MM.1S (cell line): Measurements from ENCODE around the gene NEUROD4.
"Not testable (repeated sequence)": the region's sequence is repeated elsewhere in the genome, so short reads cannot be mapped to it uniquely, and the experiment has no call there.

Source experiments
- DNase-seq: peaks from one replicate; pipeline ENCODE4 v3.0.0-alpha.2; 2015
- H2AFZ ChIP-seq: fragments of 300-600 bp; sonication (generic); 2 replicates; pipeline ENCODE4 v1.6.0; 2016; ENCODE audit warnings: antibody characterized with exemption, low read length
- H3F3A ChIP-seq: fragments of 300-600 bp; sonication (generic); 2 replicates; pipeline ENCODE4 v1.6.1; 2016; ENCODE audit warnings: mild to moderate bottlenecking, antibody characterized with exemption, low read length, moderate library complexity, mixed read lengths; ENCODE audit not compliant: insufficient read depth
- H3K27ac ChIP-seq: fragments of 300-600 bp; sonication (generic); 2 replicates; pipeline ENCODE4 v1.5.1; 2016; ENCODE audit warnings: mild to moderate bottlenecking, low read length
- H3K27me3 ChIP-seq: fragments of 300-600 bp; sonication (generic); replicated peaks from 2 replicates; pipeline ENCODE4 v1.6.0; 2016; ENCODE audit warnings: low read length; ENCODE audit not compliant: insufficient read depth
- H3K36me3 ChIP-seq: fragments of 300-600 bp; sonication (generic); replicated peaks from 2 replicates; pipeline ENCODE4 v1.6.1; 2016; ENCODE audit warnings: mild to moderate bottlenecking, low read length, mixed read lengths; ENCODE audit not compliant: insufficient read depth
- H3K4me1 ChIP-seq: fragments of 300-600 bp; sonication (generic); 2 replicates; pipeline ENCODE4 v1.6.1; 2016; ENCODE audit warnings: low read length, mixed read lengths
- H3K4me2 ChIP-seq: fragments of 300-600 bp; sonication (generic); 2 replicates; pipeline ENCODE4 v1.6.0; 2016; ENCODE audit warnings: low read depth, low read length
- H3K4me3 ChIP-seq: fragments of 300-600 bp; sonication (generic); 2 replicates; pipeline ENCODE4 v1.5.1; 2016; ENCODE audit warnings: low read length, mixed read lengths
- H3K79me2 ChIP-seq: fragments of 300-600 bp; sonication (generic); 2 replicates; pipeline ENCODE4 v1.6.1; 2016; ENCODE audit warnings: mixed run types, low read length, mixed read lengths
- H3K9ac ChIP-seq: fragments of 300-600 bp; sonication (generic); 2 replicates; pipeline ENCODE4 v1.6.1; 2016; ENCODE audit warnings: low read length, mixed read lengths
- H3K9me2 ChIP-seq: fragments of 300-600 bp; sonication (generic); replicated peaks from 2 replicates; pipeline ENCODE4 v1.6.1; 2016; ENCODE audit warnings: mild to moderate bottlenecking, low read length, mixed read lengths; ENCODE audit not compliant: insufficient read depth
- H3K9me3 ChIP-seq: fragments of 300-600 bp; sonication (generic); replicated peaks from 2 replicates; pipeline ENCODE4 v1.6.1; 2016; ENCODE audit warnings: mild to moderate bottlenecking, low read length, mixed read lengths; ENCODE audit not compliant: insufficient read depth
- H4K20me1 ChIP-seq: fragments of 300-600 bp; sonication (generic); 2 replicates; pipeline ENCODE4 v1.6.1; 2016; ENCODE audit warnings: mild to moderate bottlenecking, low read length, moderate library complexity, mixed read lengths; ENCODE audit not compliant: insufficient read depth
- CTCF ChIP-seq: fragments of 300-600 bp; sonication (generic); IDR thresholded peaks from 2 replicates; pipeline ENCODE4 v1.5.1; 2016; ENCODE audit warnings: antibody characterized with exemption, low read length, mixed read lengths
- EZH2 ChIP-seq: fragments of 300-600 bp; sonication (generic); optimal IDR thresholded peaks from 2 replicates; pipeline ENCODE3; 2017; ENCODE audit warnings: low read depth, mild to moderate bottlenecking, antibody characterized with exemption, low read length, mixed read lengths
- EZH2phosphoT487 ChIP-seq: fragments of 300-600 bp; sonication (generic); IDR thresholded peaks from 2 replicates; pipeline ENCODE4 v1.6.1; 2018; ENCODE audit warnings: antibody characterized with exemption, low read length

Gene NEUROD4

GRCh38 chr12:54983536-54984101 is 36.2 kb upstream of the NEUROD4 start:
- Histone ChIP-seq H4K20me1 (no peaks in the 10 kb centered on the region), H2AFZ (peak overlapping the region; percentile 56), H3K4me3 (peak overlapping the region; percentile 65), H3K36me3 (no peaks in the 10 kb centered on the region), H3K9me2 (no peaks in the 10 kb centered on the region), H3K9me3 (no peaks in the 10 kb centered on the region), H3K4me2 (peak overlapping the region; percentile 93), H3F3A (peaks cover 19% of the 10 kb centered on the region), H3K79me2 (peaks cover 16% of the 10 kb centered on the region), H3K9ac (peak overlapping the region; percentile 49; the same call in 1 of the 2 replicates), H3K4me1 (peaks cover 23% of the 10 kb centered on the region), H3K27ac (peak overlapping the region; percentile 80; the same call in 1 of the 2 replicates), H3K27me3 (no peaks in the 10 kb centered on the region)
- TF ChIP-seq EZH2, result no peak
- TF ChIP-seq EZH2phosphoT487, result no peak
- no peak for TF ChIP-seq CTCF
- no peak for DNase-seq

- Histone ChIP-seq H2AFZ (peak within 1 kb of the TSS; percentile 56), H3K9me2 (no peaks in the 10 kb centered on the region), H3K36me3 (no peaks in the 10 kb centered on the region), H3K27me3 (no peaks in the 10 kb centered on the region), H3K4me2 (peak within 1 kb of the TSS; percentile 93), H3K9me3 (no peaks in the 10 kb centered on the region), H3K4me1 (peaks cover 26% of the 10 kb centered on the region), H4K20me1 (no peaks in the 10 kb centered on the region), H3K4me3 (peak within 1 kb of the TSS; percentile 65), H3K79me2 (peaks cover 13% of the 10 kb centered on the region), H3F3A (peaks cover 19% of the 10 kb centered on the region), H3K9ac (peak within 1 kb of the TSS; percentile 49), H3K27ac (peak within 1 kb of the TSS; percentile 80)
- peak; percentile 93 for DNase-seq
- TF ChIP-seq EZH2phosphoT487 (no peak), CTCF (no peak), EZH2 (no peak)
Observed at GRCh38 chr12:54984658-54985376, 35.0 kb upstream of the NEUROD4 start, which contains the start of gene TESPA1. Gene TESPA1 (minus strand): TSS chr12:54984762. CDS start chr12:54974562, 10,200 bp downstream.

- Histone ChIP-seq H3F3A (peaks cover 24% of the 10 kb centered on the region), H3K79me2 (peaks cover 13% of the 10 kb centered on the region), H3K4me1 (peaks cover 38% of the 10 kb centered on the region)
- H3K27me3 ChIP-seq, H4K20me1 ChIP-seq, H3K36me3 ChIP-seq, H3K4me3 ChIP-seq, H2AFZ ChIP-seq, H3K9me3 ChIP-seq, DNase-seq, H3K4me2 ChIP-seq, H3K9me2 ChIP-seq, H3K9ac ChIP-seq, H3K27ac ChIP-seq: not testable (repeated sequence)
Observed at GRCh38 chr12:54986773-54987172, 33.0 kb upstream of the NEUROD4 start.

- H3K9ac ChIP-seq, result no peak overlapping the region
- H3K4me1 ChIP-seq, result peaks cover 40% of the 10 kb centered on the region
- no peaks in the 10 kb centered on the region for H3K9me2 ChIP-seq
- H3K27ac ChIP-seq, result no peak overlapping the region
- no peak overlapping the region for H3K4me3 ChIP-seq
- no peak overlapping the region for H2AFZ ChIP-seq
- no peak overlapping the region for H3K4me2 ChIP-seq
- TF ChIP-seq EZH2phosphoT487 (no peak), EZH2 (no peak), CTCF (no peak)
- no peaks in the 10 kb centered on the region for H3K36me3 ChIP-seq
- peaks cover 25% of the 10 kb centered on the region for H3F3A ChIP-seq
- DNase-seq, result no peak
- H3K79me2 ChIP-seq, result peaks cover 13% of the 10 kb centered on the region
- no peaks in the 10 kb centered on the region for H3K9me3 ChIP-seq
- no peaks in the 10 kb centered on the region for H4K20me1 ChIP-seq
- H3K27me3 ChIP-seq, result no peaks in the 10 kb centered on the region
Observed at GRCh38 chr12:54987611-54988231, 32.1 kb upstream of the NEUROD4 start.
